GM12801 (cell line): ENCODE measurements around the gene LIFR.

Experiments used
- CTCF ChIP-seq: IDR thresholded peaks from one replicate; pipeline ENCODE4 v1.5.1; 2011; ENCODE audit warnings: control low read depth; ENCODE audit not compliant: insufficient read length; ENCODE audit errors: extremely low read depth

LIFR gene

GRCh38 chr5:38535248-38535750, 21.1 kb downstream of the LIFR start:
- TF ChIP-seq CTCF = no peak

- no peak for TF ChIP-seq CTCF
Measured at GRCh38 chr5:38534156-38534453, 22.3 kb downstream of the LIFR start.

GRCh38 chr5:38533286-38534155, 22.9 kb downstream of the LIFR start:
- TF ChIP-seq CTCF = no peak

GRCh38 chr5:38532165-38532669, 24.2 kb downstream of the LIFR start:
- TF ChIP-seq CTCF = no peak

GRCh38 chr5:38531518-38531917, 24.9 kb downstream of the LIFR start:
- TF ChIP-seq CTCF = no peak

- no peak for TF ChIP-seq CTCF
Measured at GRCh38 chr5:38529955-38530646, 26.3 kb downstream of the LIFR start.

- no peak for TF ChIP-seq CTCF
Measured at GRCh38 chr5:38528162-38528703, 28.2 kb downstream of the LIFR start.
